ENCODE data around the gene EMP2. TPM values are rescaled to one million over a fixed set of nuclear protein-coding genes. Genes with fewer than 3 reads are reported as not detected.

EMP2 gene
- total and polyA plus RNA-seq, 4 donors, result 74.3 to 286 (median 117) TPM

DNA sequence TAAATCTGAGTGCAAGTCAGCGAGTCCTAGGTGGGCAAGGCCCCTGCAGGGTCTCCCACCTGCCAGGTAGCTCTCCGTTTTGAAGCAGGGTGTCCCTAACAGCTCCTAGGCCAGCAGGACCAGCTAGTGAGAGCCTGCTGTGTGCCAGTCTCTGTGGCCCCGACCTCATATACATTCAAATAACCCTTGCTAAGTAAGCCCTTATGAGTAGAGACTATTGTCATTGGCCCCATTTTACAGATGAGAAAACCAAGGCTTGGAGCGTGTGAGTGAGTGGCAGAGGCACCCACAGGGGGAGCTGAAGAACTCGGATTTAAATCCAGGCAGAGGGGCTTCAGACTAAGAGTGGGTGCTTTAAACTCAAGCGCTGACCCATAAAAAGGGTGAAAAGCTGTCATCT lies 39.7 kb upstream of the EMP2 start:
- no peak for ATAC-seq (ENCODE audit: insufficient read depth, low FRiP score)
- Histone ChIP-seq H3K36me3 (ENCODE audit: control insufficient read depth in 4 of 4, insufficient read depth in 4 of 4, low read length in 4 of 4) (no peaks in the 10 kb centered on the region), H3K4me3 (no peak overlapping the region), H3K27me3 (ENCODE audit: control insufficient read depth in 3 of 3, insufficient read depth in 3 of 3, low read length in 2 of 3) (no peaks in the 10 kb centered on the region), H3K9me3 (ENCODE audit: control insufficient read depth in 4 of 4, insufficient read depth in 3 of 4, low read length in 3 of 4) (peaks cover 0 to 1% (median 0%) of the 10 kb centered on the region in 4 donors), H3K27ac (ENCODE audit: low read depth in 1 of 2, low read length in 1 of 2) (peak overlapping the region in 1 of 2 donors; percentile 78), H3K9ac (ENCODE audit: insufficient read depth in 1 of 2, low read length in 2 of 2) (no peak overlapping the region), H3K4me1 (ENCODE audit: control insufficient read depth in 5 of 5, insufficient read depth in 5 of 5, low read length in 5 of 5) (peaks cover 2 to 27% (median 22%) of the 10 kb centered on the region in 5 donors)
- no peak for DNase-seq
- no peak for TF ChIP-seq CTCF (IDR thresholded peaks at IDR 0.05; ENCODE audit: control extremely low read depth, extremely low read depth)
- 84 to 87% methylated on average over 6 of the region's 6 CpGs for WGBS, 2 donors

- H3K4me3 ChIP-seq, result no peak overlapping the region
- H3K4me1 ChIP-seq (ENCODE audit: control insufficient read depth in 5 of 5, insufficient read depth in 5 of 5, low read length in 5 of 5), result peaks cover 2 to 24% (median 22%) of the 10 kb centered on the region in 5 donors
- no peaks in the 10 kb centered on the region for H3K27me3 ChIP-seq (ENCODE audit: control insufficient read depth in 3 of 3, insufficient read depth in 3 of 3, low read length in 2 of 3)
- no peaks in the 10 kb centered on the region for H3K36me3 ChIP-seq (ENCODE audit: control insufficient read depth in 4 of 4, insufficient read depth in 4 of 4, low read length in 4 of 4)
- peaks cover 0 to 1% (median 0%) of the 10 kb centered on the region in 4 donors for H3K9me3 ChIP-seq (ENCODE audit: control insufficient read depth in 4 of 4, insufficient read depth in 3 of 4, low read length in 3 of 4)
- H3K27ac ChIP-seq (ENCODE audit: low read depth in 1 of 2, low read length in 1 of 2), result peak overlapping the region in 1 of 2 donors; percentile 78
- no peak for ATAC-seq (ENCODE audit: insufficient read depth, low FRiP score)
- no peak for TF ChIP-seq CTCF (IDR thresholded peaks at IDR 0.05; ENCODE audit: control extremely low read depth, extremely low read depth)
- peak in 2 of 3 donors; percentile 48 to 55 for DNase-seq
- WGBS, 2 donors, result 30 to 39% methylated on average over 25 of the region's 25 CpGs
- H3K9ac ChIP-seq (ENCODE audit: insufficient read depth in 1 of 2, low read length in 2 of 2), result no peak overlapping the region
Measured at GRCh38 chr16:10619271-10619849, 39.0 kb upstream of the EMP2 start.

DNA sequence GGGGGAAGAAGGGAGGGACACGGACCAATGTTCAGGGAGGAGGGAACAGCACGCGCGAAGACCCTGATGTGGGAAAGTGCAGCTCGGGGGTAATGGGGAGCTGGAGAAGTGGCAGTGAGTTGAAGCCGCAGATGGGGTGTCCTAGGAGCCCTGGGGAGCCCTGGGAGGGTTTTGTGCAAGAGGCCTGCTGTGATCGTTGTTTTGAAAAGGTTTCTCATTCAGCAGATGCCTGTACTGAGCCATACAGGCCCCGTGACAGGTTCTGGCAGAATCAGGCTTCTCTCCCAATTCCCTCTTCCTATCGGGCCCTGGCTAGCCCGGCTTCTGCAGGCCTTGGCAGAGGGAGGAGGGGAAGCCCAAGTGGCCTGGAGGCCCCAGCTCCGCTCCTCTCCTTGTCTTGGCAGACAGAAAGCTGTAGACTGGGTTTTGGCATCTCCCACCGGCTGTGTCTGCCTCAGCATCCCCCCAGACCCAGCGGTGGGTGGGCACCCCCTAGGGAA lies 38.4 kb upstream of the EMP2 start:
- Histone ChIP-seq H3K4me1 (ENCODE audit: control insufficient read depth in 5 of 5, insufficient read depth in 5 of 5, low read length in 5 of 5) (peaks cover 2 to 24% (median 22%) of the 10 kb centered on the region in 5 donors), H3K9me3 (ENCODE audit: control insufficient read depth in 4 of 4, insufficient read depth in 3 of 4, low read length in 3 of 4) (peaks cover 0 to 1% (median 0%) of the 10 kb centered on the region in 4 donors), H3K4me3 (no peak overlapping the region), H3K9ac (ENCODE audit: insufficient read depth in 1 of 2, low read length in 2 of 2) (peak overlapping the region in 1 of 2 donors; percentile 42), H3K27ac (ENCODE audit: low read depth in 1 of 2, low read length in 1 of 2) (peak overlapping the region in 1 of 2 donors; percentile 78), H3K27me3 (ENCODE audit: control insufficient read depth in 3 of 3, insufficient read depth in 3 of 3, low read length in 2 of 3) (no peaks in the 10 kb centered on the region), H3K36me3 (ENCODE audit: control insufficient read depth in 4 of 4, insufficient read depth in 4 of 4, low read length in 4 of 4) (no peaks in the 10 kb centered on the region)
- TF ChIP-seq CTCF (IDR thresholded peaks at IDR 0.05; ENCODE audit: control extremely low read depth, extremely low read depth), result no peak
- ATAC-seq (ENCODE audit: insufficient read depth, low FRiP score) (no peak), DNase-seq (no peak)
- 67 to 79% methylated on average over 13 of the region's 13 CpGs for WGBS, 2 donors
